Articular chondrocyte of knee joint (primary cell): Measurements from ENCODE around the gene ZNF605. TPM values are rescaled to one million over a fixed set of nuclear protein-coding genes. Genes with fewer than 3 reads are reported as not detected.

Source experiments
- small RNA-seq: library from RNA; depleted of rRNA; stranded (forward); fragments of <200 nt; gene quantifications from one replicate; pipeline ENCODE3, GENCODE V24; 2012
- total RNA-seq: library from RNA; depleted of rRNA; stranded (reverse); fragments of >200 nt; gene quantifications from 2 replicates; pipeline ENCODE4 v1.2.3, GENCODE V29; 2012

The ZNF605 gene
- 15.7 and 22.5 TPM in 2 replicates for total RNA-seq

DNA sequence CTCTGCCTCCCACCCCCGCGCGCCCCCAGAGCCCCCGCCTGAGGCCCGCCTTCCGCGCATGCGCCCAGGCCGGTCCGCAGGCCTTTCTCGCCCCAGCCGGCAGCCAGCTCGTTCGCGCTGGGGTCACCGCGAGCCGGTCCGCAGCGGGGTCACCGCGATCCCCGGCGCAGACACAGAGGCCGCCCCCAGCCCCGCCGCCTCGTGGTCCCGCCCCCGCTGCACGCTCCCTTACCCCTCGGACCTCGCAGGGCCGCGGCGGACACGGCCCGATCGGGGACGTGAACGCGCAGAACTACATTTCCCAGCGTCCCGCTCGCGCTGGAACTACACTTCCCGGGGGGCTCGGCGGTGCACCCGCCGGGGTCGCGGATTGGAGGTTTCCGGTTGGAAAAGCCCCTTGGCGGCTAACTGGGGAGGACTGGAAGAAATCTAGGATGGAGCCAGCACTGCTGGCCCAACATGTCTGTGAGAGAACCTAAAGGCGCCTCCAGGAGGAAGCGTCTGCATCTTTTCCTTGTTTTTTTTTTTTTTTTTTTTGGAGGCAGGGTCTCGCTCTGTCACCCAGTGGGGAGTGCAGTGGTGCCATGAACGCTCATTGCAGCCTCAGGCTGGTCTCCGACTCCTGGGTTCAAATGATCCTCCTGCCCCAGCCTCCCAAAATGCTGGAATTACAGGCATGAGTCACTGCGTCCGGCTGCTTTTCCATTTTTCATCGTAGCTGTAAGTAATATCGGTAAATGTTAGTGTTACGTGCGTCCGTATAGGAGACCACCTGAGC lies at the start of gene ZNF605:
Gene ZNF605, minus strand, starts transcription at position 296 of the 778 bp plus-strand sequence. CDS start 10,671 bp downstream, outside the sequence.

DNA sequence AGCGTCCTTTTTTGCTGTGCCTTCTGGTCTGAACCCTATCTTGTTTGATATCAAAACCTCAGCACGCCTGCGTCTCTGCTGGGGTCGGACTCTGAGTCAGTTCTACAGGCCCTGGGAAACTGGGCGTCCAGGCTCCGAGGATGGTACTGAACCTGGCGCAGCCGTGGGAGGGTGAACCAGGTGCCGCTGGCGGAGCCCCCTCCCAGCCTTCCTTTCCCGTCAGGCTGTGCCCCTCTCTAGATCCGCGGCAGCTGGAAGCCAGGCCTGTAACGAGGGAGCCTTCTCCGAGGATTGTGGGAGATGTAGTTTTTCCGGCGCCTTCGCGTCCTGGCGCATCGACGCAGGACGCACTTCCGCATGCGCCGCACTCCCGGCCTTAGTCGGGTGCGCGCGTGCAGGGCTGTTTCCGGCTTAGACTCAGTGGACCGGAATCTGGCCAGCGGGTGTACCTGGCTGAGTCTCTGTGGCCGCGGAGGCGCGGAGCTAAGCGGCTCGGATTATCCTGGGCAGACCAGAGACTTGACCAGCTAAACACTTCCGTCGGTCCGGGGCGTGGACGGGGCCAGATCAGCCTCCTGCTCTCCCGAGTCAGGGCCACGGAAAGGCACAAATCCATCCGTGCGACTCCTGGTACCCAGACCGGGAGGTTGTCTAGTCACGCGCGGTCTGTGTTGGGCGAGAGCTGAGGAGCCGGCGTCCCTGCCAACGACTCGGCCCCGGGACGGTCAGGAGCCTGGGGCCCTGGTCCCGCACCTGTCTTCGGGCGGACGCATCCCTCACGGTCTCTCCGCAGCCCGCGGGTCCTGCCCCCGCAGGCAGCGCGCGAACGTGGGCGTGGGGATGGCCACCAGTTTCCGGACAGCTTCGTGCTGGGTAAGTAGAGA lies 30.1 kb upstream of the ZNF605 start, which contains the start of gene ZNF26:
Gene ZNF26, plus strand, starts transcription at position 367 of the 884 bp plus-strand sequence. Its CDS starts 474 bp downstream, at position 841.

DNA sequence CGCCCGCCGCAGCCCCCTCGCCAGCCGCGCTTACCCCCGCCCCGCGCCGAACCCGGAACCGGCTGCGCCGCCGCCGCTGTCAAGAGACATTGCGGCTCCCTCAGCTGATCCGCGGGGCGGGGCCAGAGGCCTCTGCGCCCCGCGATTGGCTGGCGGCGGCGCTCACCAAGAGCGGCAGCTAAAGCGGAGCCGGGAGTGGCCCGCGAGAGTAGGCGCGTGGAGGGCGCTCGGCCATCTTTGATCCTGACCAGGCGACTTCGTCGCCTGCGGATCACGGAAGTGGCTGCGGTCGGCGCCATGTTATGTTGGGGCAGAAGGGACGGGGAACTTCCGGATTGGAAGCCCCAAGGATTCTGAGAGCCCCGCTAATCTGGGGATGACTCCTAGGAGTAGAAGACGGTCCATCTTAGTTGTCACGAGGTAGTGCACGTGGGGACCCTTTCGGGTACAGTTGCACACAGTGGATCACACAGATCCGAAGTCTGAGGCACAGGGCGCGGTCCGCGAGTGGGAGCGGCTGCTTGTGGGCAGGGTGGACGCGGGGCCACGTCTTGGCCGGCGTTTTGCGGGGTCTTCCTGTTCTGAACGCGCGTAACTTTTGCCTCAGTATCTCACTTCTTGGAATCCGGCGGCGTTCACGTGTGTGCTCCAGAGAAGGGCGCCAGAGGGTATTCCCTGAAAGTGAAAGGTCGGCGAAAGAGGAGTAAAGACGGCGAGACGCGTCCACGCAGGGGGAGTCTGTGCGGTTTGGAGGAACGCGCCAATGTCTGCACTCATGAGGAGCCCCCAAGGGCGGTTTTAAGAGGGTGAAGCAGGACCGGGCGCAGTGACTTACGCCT lies 68.4 kb downstream of the ZNF605 start, which contains the start of gene CHFR:
Gene CHFR, minus strand, starts transcription at position 93 of the 839 bp plus-strand sequence. CDS start 277 bp downstream, outside the sequence.

Small RNA genes lying within 50 kb of the gene (small RNA-seq; reads per million reads assigned to genes)
- gene RNU4ATAC12P: not detected

Other genes with a start within 250 kb of the ZNF605 start
- gene PGAM5, start 245.5 kb downstream of the ZNF605 start, total RNA-seq: 18.6 and 20.1 TPM in 2 replicates
- gene ANKLE2, start 194.5 kb downstream of the ZNF605 start, total RNA-seq: 67.7 and 70.7 TPM in 2 replicates
- gene GOLGA3, start 127.4 kb downstream of the ZNF605 start, total RNA-seq: 96.7 and 97.0 TPM in 2 replicates
- 24.8 and 31.2 TPM in 2 replicates for gene CHFR, start 68.7 kb downstream of the ZNF605 start, total RNA-seq
- gene ZNF26, start 30.1 kb upstream of the ZNF605 start, total RNA-seq: 11.3 and 14.2 TPM in 2 replicates
- 28.5 and 39.2 TPM in 2 replicates for gene ZNF84, start 81.2 kb upstream of the ZNF605 start, total RNA-seq
- gene ZNF140, start 124.6 kb upstream of the ZNF605 start, total RNA-seq: 22.6 and 30.3 TPM in 2 replicates
- 2.1 TPM in 2 replicates for gene ZNF891, start 174.0 kb upstream of the ZNF605 start, total RNA-seq
- 9.8 and 10.2 TPM in 2 replicates for gene ZNF10, start 174.3 kb upstream of the ZNF605 start, total RNA-seq
- gene ZNF268, start 225.2 kb upstream of the ZNF605 start, total RNA-seq: 28.6 and 29.7 TPM in 2 replicates